ENCODE results near the gene CMKLR1.

CMKLR1 gene

DNA sequence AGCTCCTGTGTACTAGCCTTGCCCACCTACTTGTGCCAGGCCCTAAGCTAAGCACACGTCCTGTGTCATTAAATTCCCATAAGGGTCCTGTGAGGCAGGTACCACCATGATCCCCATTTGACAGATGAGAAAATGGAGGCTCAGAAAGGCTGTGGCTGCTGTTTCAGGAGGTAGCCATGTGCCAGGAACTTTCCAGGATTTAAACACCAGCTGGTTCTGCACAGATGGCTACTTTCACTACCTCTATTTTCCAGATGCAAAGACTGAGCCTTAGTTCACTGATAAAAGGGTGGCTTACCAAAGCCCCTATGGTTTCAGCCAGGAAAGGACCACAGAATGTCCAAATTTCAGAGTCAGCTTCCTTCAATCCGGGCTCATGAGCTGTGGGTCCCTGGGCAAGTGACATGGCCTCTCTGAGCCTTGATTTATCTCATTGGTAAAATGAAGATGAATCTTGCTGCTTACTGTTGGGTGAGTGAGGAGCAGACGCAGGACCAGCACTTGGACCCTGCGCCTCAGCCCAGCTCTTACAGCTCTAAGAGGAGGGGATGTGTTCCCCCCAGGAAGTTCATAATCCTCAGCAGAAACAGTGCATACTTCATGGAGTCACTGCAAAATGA lies 23.5 kb downstream of the CMKLR1 start:
- no peak for DNase-seq

DNA sequence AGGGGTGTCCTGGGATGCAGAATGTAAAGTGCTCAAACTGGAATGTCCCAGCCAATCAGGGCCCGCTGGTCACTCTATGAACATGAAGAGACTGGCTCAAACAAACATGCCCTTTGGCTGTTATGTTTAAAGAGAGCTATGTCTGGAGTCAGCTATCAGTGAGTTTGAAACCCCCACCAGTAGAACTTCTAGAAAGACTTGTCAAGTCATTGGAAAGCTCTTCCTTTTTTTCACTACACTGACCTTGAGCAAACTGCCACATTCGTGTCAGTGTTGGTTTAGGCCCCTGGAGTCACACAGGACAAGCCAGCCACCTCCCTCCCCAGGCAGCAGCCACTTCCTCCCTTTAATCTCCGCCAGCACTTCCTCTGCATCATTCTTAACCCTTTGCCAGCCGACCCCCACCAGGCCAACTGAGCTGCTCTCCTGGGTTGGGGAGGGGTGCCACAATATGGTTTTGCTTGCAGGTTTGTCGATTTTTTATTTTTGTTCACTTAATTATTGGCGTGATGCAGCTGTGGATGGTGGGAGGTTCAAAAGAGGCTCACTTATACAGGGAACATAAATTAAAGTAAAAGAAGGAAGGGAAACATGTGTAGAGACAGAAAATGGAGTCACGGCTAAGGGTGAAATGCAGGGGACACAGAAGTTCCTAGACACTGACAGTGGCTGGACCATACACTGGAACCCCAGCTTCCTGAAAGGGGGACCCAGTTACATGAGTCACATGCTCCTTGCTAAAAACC lies 25.3 kb downstream of the CMKLR1 start:
- no peak for DNase-seq

DNA sequence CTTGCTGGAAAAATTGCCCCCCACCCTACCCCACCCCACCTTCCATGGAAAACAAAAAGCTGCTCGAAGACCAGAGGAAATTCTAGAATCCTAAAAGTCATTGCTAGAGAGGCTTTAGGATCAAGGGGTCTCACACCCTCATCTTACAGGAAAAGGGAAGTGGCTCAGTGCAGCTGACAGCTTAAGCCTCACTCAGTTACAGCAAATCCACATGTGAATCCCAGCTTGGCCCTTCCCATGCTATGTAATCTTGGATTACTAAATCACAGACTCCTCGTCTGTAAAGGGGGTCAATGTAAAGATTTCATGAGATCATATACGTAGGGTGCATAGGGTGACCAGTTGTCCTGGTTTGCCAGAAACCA lies 25.9 kb downstream of the CMKLR1 start:
- DNase-seq, result no peak

DNA sequence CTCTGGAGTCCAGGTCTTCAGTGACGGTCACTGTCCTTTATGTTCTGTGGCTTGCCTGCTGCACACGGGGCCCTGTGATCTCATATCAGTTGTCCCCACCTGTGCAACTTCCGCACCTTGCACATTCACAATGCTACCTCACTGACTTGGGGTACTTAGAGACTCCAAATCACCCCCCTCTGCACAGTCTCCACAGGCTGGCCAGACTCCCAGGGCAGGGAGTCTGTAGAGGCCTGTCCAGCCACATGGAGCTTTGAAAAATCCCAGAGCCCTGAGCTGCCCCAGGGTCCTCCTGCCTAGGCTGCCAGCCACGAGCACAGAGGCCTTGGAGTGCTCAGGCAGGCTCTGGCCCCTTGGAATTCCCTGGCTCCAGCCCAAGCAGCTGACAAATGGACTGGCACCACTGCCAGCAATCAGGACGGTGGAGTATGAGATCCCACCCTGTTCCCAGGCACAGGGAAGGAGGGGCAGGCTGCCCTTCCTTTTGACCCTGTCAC lies 26.4 kb downstream of the CMKLR1 start:
- peak; percentile 47 for DNase-seq

DNA sequence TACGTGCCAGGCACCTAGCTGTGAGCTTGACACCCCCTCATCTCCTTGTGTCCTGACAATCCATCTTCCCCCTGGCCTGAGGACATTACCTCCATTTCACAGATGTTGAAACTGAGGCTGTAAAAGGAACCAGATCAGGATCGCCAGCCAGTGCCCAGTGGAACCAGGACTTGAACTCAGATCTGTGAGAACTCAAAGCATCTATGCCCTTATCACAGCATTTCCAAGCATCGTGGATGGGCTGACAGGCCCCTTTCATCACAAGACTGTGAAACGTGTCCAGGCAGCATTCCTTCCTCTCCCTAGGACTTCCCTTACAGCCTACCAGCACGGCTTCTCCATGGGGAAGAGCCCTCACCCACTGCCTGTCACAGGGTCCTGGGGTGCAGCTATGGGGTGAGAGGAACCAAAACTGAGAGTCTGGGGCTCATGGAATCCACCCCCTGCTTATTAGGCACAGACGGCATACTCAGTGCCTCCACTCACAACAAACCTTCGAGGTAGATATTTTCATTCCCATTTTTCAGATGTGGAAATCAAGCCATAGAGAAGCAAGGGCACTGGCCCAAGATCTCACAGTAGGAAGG lies 26.9 kb downstream of the CMKLR1 start:
- DNase-seq, result no peak

DNA sequence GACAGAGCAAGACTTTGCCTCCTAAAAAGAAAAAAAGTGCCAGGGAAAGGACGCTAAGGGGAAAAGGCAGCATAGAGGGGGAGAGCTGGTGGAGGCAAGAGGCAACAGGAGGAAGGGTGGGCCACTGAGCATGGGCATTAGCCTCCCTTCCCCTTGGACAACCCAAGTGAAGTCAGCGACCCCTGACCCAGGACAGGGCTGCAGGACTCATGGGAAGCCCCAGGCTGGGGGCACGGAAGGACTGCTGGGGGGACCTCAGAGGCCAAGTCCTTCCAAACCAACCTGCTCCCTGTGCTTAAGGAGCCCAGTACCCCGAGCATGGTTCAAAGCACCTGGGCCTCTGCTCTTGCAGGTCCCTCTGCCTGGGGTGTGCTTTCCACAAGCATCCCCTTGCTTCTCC lies 27.5 kb downstream of the CMKLR1 start:
- DNase-seq, result no peak

DNA sequence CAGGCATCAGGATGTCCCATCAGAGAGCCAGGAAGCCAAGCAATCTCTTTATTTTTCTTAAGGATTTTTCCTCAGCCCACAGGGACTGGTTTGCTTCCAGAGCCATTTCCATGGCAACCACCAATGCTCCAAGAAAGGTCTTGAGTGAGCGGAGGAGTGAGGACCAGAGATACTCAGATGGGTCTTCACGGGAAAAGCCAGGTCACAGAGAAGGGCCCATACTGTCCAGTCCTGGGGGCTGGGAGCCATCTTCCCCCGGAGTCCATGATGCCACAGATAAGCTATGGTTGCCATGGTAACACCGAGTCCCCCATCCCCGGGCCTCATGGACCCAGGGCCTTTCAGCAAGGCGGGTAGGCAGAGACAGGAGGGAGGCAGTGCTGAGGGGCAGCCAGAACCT lies 28.6 kb downstream of the CMKLR1 start:
- peak; percentile 63 for DNase-seq

DNA sequence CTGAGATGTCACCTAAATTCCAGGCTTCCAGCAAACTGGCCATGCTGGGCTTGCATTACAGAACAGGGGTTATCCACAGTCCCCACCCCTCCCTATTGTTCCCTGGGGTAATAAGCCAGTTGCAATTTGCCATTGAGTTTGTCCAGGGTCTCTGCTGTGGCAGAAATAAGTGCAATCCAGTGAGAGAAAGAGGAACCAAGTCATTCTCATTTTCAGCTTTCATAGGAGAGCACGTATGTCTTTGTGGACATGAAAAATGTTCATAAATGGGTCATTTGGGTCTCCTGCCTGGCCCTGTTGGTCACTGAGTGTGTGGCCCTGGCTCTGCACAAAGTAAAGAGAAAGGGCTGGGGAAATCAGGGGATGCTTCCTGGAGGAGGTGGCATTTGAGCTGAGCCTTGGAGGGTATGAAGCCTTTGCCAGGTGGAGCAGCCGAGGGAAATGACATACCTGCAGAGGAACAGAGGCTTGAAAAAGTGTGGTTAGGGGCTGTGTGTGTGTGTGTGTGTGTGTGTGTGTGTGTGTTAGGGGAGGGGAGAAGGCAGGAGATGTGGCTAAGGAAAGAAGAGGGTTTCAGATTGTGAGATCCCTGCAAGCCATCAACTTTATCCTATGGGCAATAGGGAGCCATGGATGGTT lies 29.3 kb downstream of the CMKLR1 start:
- no peak for DNase-seq

DNA sequence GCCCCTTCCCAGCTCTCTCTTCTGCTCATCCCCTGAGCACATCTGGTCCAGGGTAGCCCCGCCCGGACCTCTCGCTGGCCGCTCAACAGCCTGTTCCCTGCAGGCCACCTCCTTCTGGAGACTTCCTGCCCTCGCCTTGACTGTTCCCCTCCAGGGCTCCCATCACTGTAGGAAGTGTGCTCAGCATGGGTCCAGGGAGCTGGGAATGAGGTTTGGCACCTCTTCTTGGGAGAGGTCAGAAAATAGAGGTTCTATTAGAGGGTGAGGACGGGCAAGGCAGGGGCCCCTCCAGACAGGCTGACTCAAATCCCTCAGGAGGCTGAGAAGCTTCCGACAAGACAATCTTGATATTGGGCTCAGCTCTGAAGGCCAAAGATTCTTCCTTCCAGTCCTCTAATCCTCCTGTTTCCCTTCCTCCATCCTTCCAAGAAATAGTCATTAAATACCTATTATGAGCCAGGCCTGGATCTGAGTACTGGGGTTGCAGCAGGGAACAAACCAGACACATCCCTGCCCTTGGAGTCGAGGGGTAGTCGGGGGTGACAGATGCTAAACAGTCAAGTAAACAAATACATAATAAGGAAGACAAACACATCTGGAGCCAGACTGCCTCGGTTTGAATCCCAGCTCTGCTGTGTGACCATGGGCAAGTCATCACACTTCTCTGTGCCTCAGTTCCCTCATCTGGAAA lies 30.6 kb downstream of the CMKLR1 start:
- DNase-seq, result peak; percentile 79

DNA sequence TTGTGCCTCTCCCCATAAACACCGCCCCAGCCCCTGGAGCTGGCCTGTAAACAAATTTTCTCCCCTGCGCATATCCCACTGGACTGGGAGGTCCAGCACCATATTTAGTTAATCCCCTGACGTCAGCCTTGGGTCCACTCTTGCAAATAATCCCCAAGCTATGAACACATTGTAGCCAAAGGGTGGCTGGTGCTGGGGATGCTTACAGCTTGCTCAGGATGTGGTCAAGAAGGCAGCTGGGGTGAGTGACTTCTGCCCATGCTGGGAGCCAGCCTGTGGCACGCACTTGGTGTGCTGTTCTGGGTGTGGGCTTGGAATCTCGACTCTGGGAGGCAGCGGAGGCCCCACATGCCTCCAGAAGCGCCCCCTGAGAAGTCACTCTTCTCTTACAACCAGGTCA lies 32.1 kb downstream of the CMKLR1 start:
- peak; percentile 75 for DNase-seq

DNA sequence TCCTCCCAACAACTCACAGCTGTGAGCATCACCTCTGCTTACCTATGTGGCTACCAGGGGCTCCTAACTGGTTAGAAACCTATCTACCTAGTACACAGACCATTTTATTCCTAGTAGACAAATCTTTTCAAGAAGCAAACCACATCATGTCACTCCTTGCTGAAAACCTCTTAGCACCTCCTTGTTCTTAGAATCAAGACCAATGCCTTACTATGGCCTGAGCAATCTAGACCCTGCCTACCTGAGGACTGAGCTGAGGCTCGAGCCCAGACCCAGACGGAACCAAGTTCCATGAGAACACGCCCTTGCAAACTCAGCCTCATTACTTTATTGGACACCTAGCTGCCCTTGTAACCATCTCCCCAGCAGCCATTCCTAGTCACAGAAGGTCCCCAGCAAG lies 32.6 kb downstream of the CMKLR1 start:
- DNase-seq, result no peak

DNA sequence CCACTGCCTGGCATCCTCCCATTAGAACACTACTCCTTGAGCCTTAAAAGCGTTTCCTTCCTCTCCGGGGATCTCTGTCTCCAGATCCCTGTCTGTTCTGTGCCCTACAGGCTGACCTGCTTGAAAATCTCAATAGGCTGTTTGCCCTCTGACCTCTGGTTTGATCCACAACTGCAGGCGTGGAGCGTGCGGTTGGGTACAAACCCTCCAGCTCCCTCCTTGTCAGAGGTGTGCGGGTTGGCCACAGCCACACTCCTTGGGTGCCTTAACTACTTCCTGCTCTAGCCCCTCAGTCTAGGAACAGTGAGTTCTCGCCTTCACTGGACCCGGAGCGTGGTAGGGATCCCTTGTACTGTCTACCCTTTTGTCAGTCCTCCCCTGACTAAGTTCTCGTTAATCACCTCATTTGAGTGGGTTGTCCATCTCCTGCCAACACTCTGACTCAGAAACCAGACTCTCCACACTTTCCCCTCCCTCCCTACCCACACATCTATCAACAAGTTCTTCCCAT lies 33.1 kb downstream of the CMKLR1 start:
- peak; percentile 75 for DNase-seq

DNA sequence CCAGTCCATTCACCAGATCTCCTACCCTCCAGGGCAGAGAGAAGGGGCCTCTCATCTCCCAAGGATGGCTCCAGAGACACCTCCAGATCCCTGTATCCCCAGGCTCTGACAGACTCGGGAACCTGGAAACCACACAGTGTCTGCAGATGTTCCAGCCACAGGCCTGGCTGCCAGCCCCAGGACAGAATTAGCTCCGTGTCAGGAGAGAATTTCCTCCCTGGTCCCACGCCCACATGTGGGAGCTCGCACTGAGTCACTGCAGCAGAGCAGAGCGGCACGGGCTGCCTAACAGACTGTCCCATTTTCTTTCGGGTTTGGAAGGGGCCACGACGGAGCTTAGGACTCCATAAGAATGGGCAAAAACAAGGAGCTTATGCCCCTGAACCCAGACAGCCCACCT lies 33.6 kb downstream of the CMKLR1 start:
- peak; percentile 90 for DNase-seq

DNA sequence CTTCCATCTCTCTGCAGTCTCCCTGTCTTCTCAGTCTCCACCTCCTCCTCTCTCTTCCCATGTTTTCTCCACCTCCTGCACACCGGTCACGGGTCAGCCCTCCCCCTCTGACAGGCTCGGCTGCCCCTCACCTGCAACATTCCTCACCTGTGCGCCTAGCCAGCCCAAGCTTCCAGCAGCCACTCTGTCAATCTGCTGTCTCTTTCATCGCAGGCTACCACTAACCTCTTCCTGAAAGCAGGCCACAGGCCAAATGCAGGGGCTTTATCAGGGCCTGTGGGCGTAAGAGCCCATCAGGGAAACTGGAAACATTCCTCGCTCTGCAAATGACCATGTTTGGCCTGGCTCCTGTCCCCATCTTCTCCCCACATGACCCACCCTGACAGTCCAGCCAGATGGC lies 34.5 kb downstream of the CMKLR1 start:
- DNase-seq, result no peak

DNA sequence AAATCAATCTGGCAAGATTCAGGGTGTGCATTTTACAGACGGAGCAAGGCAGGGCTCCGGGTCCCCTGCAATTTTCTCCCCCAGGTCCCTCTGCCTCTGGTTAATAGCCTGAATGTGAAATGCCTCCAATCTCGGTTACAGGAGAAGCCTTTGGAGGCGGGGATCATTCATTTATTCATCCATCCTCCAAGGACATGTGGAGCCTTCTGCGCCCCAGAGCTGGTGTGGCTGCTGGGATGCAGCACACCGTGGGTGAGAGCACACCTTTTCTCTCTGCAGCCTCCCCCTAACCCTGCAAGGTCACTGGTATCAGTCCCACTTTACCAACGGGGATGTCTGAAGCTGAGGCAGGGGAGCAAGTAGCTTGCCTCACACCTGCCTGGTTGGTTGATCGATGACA lies 35.4 kb downstream of the CMKLR1 start:
- DNase-seq, result no peak

DNA sequence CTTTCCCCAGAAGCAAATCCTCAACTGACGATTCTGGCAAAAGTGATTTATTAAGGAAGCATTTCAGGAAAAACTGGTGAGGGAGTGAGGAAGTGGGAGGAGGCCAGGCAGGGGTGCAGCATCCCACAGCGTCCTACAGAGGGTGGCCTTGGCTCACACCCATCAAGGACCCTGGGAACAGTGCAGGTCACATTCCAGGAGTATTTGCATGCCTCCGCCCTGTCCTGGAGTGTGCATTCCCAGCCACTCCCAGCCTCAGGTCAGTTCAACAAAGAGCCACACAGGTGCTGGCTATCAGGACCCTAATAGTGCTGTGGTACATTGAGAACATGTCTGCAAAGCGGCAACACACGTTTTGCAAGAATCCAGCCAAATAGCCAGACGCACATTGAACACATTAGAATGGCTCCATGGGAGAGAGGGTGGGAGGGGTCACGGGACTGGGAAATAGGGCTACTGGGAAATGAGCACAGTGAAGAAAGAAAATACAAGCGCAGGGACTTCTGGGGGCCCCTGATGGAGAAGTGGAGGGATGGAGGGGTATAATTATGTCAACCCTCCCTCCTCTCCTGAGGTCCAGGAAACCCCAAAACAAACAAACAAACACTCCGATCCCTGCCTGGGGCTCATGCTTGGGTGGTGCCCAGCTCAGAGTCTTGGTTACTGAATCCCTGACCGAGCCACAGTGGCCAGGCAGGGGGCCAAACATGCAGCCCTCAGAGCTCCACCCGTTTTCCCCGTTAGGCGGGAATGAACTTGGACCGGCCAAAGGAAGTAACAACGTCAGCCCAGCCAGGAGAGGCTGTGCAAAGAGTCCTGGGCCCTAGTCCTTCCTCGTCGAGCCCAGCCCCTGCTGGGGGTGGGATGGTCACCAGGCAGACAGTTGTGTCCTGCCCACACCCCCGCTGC lies 36.5 kb downstream of the CMKLR1 start:
- peak; percentile 50 for DNase-seq

DNA sequence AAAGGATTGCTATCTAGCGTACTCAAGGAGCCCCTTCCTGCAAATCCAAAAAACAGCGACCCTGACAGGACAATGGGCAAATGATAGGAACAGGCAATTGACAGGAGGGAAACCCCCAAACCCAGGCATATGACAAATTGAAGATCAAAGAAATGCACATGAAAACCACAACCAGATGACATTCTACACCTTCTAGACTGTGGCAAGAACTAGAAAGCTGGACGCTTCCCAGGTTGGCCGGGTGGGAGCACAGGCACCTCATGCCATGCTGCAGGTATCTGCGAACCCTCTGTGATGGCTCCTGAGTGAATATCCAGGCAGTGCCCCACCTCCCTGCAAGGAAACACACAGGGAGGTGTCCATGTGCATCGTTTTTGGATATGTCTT lies 37.1 kb downstream of the CMKLR1 start:
- DNase-seq, result no peak

DNA sequence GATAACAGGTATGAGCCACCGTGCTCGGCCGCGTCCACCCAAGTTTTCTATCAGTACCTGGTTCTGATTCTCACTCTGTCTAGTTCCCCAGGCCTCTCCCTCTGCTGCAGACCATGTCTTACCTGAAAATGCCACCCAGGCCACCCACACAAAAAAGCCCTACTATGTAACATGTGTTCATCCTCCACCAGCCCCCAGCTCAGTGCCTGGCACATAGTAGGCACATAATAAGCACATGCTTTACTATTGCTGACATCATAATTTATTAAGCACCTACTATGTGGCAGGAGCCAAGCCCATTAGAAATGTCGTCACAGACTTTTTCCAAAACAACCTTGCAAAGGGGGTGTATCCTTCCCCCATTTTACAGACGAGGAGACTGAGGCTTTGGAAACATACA lies 37.8 kb downstream of the CMKLR1 start:
- DNase-seq, result no peak

DNA sequence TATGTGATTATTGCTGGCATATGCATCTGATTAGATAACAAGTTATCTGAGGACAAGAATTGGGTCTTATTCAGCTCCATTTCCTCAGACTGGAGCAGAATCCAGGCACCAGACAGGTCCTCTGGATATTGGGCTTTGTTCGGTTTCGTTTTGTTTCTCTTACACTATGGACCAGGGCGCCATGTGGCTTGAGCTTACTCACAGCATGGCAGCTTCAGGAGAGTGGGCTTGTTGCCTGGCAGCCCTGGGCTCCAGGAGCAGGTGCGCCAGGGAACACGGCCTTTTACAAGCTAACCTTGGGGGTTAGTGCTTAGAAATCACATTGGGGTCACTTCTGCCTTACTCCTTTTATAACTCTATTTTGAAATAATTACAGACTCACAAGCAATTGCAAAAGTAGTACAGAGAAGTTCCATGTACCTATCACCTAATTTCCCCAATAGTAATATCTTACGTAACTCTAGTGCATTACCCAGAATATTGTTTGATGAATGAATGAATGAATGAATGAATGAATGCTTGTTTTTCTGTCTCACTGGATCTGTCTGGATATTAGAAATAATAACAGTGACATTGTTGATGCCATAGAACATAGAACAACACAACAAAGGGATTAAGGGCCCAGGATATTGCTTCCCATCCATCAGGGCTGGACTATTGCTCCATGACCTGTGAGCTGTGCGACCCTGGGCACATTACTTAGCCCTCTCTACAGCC lies 39.0 kb downstream of the CMKLR1 start:
- no peak for DNase-seq

DNA sequence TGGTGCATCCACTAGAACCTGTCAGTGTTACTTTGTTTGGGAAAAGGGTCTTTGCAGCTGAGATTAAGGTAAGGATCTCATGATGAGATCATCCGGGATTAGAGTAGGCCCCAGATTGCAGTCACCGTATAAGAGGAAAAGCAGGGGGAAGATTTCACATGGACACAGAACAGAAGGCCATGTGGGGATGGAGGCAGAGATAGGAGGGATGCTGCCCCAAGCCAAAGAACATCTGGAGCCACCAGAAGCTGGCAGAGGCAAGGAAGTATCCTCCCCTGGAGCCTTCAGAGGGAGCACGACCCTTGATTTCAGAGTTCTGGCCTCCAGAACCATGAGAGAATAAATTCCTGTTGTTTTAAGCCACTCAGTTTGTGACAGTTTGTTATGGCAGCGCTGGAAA lies 39.6 kb downstream of the CMKLR1 start:
- no peak for DNase-seq

DNA sequence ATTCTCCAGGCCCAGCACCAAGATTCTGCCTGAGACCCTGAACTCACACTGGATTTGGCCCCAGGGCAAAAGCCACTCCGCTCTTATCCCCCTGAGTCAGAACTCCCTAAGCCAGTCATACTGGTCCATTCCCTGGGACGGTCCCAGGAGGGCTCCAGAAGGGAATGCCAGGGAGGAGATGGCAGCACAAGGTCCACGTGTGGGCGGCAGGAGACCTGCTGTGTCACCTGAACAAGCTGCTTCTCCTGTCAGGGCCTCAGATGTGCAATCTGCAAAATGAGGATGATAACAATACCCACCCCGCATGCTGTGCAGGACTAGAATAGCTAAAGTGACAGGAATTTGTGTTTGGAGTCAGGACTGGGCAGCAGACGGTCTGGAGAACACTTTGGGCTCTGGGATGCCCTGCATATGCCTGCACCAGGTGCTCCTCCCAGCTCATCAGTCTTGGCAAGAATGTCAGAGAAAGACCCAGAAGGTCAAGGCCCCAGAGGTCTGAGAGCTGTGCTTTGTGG lies 40.3 kb downstream of the CMKLR1 start:
- no peak for DNase-seq
